A549 (cell line): Measurements from ENCODE around the gene SERPINI1.

Source experiments
- CEBPB ChIP-seq, 2 experiments: fragments of >200 bp in 1 of 2; sonication (Bioruptor Twin) in 1 of 2; formaldehyde crosslinking in 1 of 2; IDR thresholded peaks; 2 replicates each; pipeline ENCODE4 v1.6.1; 2012 to 2016
- CHD4 ChIP-seq: fragments of 200-600 bp; sonication (generic); IDR thresholded peaks from 2 replicates; pipeline ENCODE4 v1.6.1; 2016; ENCODE audit warnings: antibody characterized with exemption, mild to moderate bottlenecking, borderline replicate concordance
- CTCF ChIP-seq: fragments of >200 bp; sonication (Bioruptor Twin); formaldehyde crosslinking; IDR thresholded peaks from 3 replicates; pipeline ENCODE4 v1.5.1; 2016
- EHF ChIP-seq: fragments of 250-450 bp; sonication (Bioruptor Pico); IDR thresholded peaks from 2 replicates; pipeline ENCODE4 v1.5.0; 2020; ENCODE audit warnings: mild to moderate bottlenecking
- EP300 ChIP-seq, 2 experiments: fragments of >200 bp; sonication (Bioruptor Twin); formaldehyde crosslinking; IDR thresholded peaks; 2 replicates in 1 of 2; 3 replicates in 1 of 2; pipeline ENCODE4 v1.6.1; 2016 to 2017
- FOSB ChIP-seq: fragments of 250-450 bp; sonication (Bioruptor Pico); IDR thresholded peaks from 2 replicates; pipeline ENCODE4 v1.5.0; 2020; ENCODE audit warnings: mild to moderate bottlenecking, moderate library complexity
- POLR2A ChIP-seq: IDR thresholded peaks from 2 replicates; pipeline ENCODE4 v1.6.1; 2012; ENCODE audit warnings: mild to moderate bottlenecking, low read length
- RAD21 ChIP-seq, 2 experiments: fragments of >200 bp in 1 of 2; sonication (Bioruptor Twin) in 1 of 2; formaldehyde crosslinking in 1 of 2; IDR thresholded peaks in 1 of 2; conservative IDR thresholded peaks in 1 of 2; 2 replicates in 1 of 2; 3 replicates in 1 of 2; pipeline ENCODE4 v1.6.1; 2012 to 2018; ENCODE audit warnings: inconsistent platforms in 1 of 2
- REST ChIP-seq: fragments of 200-600 bp; sonication (generic); IDR thresholded peaks from 2 replicates; pipeline ENCODE4 v1.6.1; 2016; ENCODE audit warnings: antibody characterized with exemption, mild to moderate bottlenecking, moderate library complexity
- RFX5 ChIP-seq: fragments of 450-650 bp; IDR thresholded peaks from 2 replicates; pipeline ENCODE4 v1.7.1; 2014; ENCODE audit warnings: antibody characterized with exemption, mild to moderate bottlenecking, moderate library complexity
- TP53 ChIP-seq: fragments of 250-450 bp; sonication (Bioruptor Pico); IDR thresholded peaks from 2 replicates; pipeline ENCODE4 v1.5.0; 2021; ENCODE audit warnings: mild to moderate bottlenecking, moderate library complexity
- USF2 ChIP-seq: fragments of 450-650 bp; IDR thresholded peaks from 2 replicates; pipeline ENCODE4 v1.6.1; 2014; ENCODE audit warnings: antibody characterized with exemption
- ZNF302 ChIP-seq: fragments of 250-450 bp; sonication (Bioruptor Pico); IDR thresholded peaks from 2 replicates; pipeline ENCODE4 v1.9.0; 2021; ENCODE audit warnings: inconsistent platforms, mild to moderate bottlenecking, moderate library complexity

GRCh38 chr3:167811031-167811430 lies 75.5 kb downstream of the SERPINI1 start:
- no peak for TF ChIP-seq CTCF
- TF ChIP-seq POLR2A = no peak
- TF ChIP-seq TP53 (CRISPR knock-in tag) = no peak
- no peak for TF ChIP-seq USF2
- no peak for TF ChIP-seq EHF (CRISPR knock-in tag)
- no peak for TF ChIP-seq EP300 (IDR thresholded peaks at IDR 0.05)
- TF ChIP-seq RFX5 = no peak
- no peak for TF ChIP-seq CHD4
- no peak for TF ChIP-seq CEBPB (IDR thresholded peaks at IDR 0.05)
- no peak for TF ChIP-seq FOSB
- TF ChIP-seq REST = no peak
- TF ChIP-seq RAD21 (conservative IDR thresholded peaks at IDR 0.05 in 1 of 2, IDR thresholded peaks at IDR 0.05 in 1 of 2) = no peak
- no peak for TF ChIP-seq ZNF302 (CRISPR knock-in tag)
